Lung (tissue), 12 donors: ENCODE results near the gene PPARA. TPM values are rescaled to one million over a fixed set of nuclear protein-coding genes. Genes with fewer than 3 reads are reported as not detected.

Experiments
- ATAC-seq: fragments of 200-7000 bp; cut with Tn5 transposase; one replicate; pipeline ENCODE4 v1.9.1; 2020; ENCODE audit warnings: moderate number of reproducible peaks; ENCODE audit not compliant: insufficient read depth, low FRiP score
- DNase-seq, 3 donors: peaks; one replicate each; pipeline ENCODE4 v3.0.0-alpha.2; 2013 to 2017
- H3K27ac ChIP-seq, 2 donors: one replicate each; pipeline ENCODE4 v1.5.1; 2013; ENCODE audit warnings: mild to moderate bottlenecking in 2 of 2, moderate library complexity in 2 of 2, control low read depth in 1 of 2, inconsistent platforms in 1 of 2, low read depth in 1 of 2, low read length in 1 of 2
- H3K27me3 ChIP-seq, 3 donors: one replicate each; pipeline ENCODE4 v1.5.1; 2013; ENCODE audit warnings: low read length in 2 of 3; ENCODE audit not compliant: control insufficient read depth in 3 of 3, insufficient read depth in 3 of 3
- H3K36me3 ChIP-seq, 4 donors: one replicate each; pipeline ENCODE4 v1.5.1; 2013; ENCODE audit warnings: low read length in 4 of 4, mild to moderate bottlenecking in 1 of 4, moderate library complexity in 1 of 4; ENCODE audit not compliant: control insufficient read depth in 4 of 4, insufficient read depth in 4 of 4
- H3K4me1 ChIP-seq, 5 donors: one replicate each; pipeline ENCODE4 v1.5.1; 2013; ENCODE audit warnings: low read length in 5 of 5, mild to moderate bottlenecking in 2 of 5, moderate library complexity in 1 of 5; ENCODE audit not compliant: control insufficient read depth in 5 of 5, insufficient read depth in 5 of 5
- H3K4me3 ChIP-seq: one replicate; pipeline ENCODE4 v1.5.1; 2013; ENCODE audit warnings: mild to moderate bottlenecking, control low read depth, moderate library complexity
- H3K9ac ChIP-seq, 2 donors: one replicate each; pipeline ENCODE4 v1.5.1; 2013; ENCODE audit warnings: low read length in 2 of 2, control low read depth in 1 of 2; ENCODE audit not compliant: insufficient read depth in 1 of 2
- H3K9me3 ChIP-seq, 4 donors: one replicate each; pipeline ENCODE4 v1.5.1; 2013; ENCODE audit warnings: low read length in 3 of 4, mild to moderate bottlenecking in 1 of 4, moderate library complexity in 1 of 4; ENCODE audit not compliant: control insufficient read depth in 4 of 4, insufficient read depth in 3 of 4
- WGBS, 2 donors: extraction: QIAGEN DNeasy Blood & Tissue Kit; methylation state at CpG; one replicate each; pipeline ENCODE4 v1.1.7; 2013; 5-methylcytosine and 5-hydroxymethylcytosine counted together
- polyA plus RNA-seq, 2 donors: library from polyadenylated mRNA; stranded (reverse); fragments of 200-250 nt; gene quantifications; one replicate each; pipeline ENCODE4 v1.2.1, GENCODE V29; 2013
- total RNA-seq, 2 donors: library from RNA; depleted of rRNA in 1 of 2; stranded (reverse); fragments of >200 nt in 1 of 2; gene quantifications; one replicate each; pipeline ENCODE4 v1.2.1, GENCODE V29; 2014 to 2021
- TF ChIP-seq, protein P1 (sequence below): IDR thresholded peaks from 2 replicates; pipeline ENCODE4 v1.5.1; 2012; ENCODE audit warnings: mild to moderate bottlenecking; ENCODE audit errors: control extremely low read depth, extremely low read depth
- donor health status: control.
- donor health status: control.
- donor health status: Bipolar disorder and iron deficiency.
- donor health status: healthy.
- donor health status: DM: yes; HTN: yes; CAD: no.

Gene PPARA
- total and polyA plus RNA-seq, 4 donors = 4.4 to 18.1 (median 11.0) TPM

DNA sequence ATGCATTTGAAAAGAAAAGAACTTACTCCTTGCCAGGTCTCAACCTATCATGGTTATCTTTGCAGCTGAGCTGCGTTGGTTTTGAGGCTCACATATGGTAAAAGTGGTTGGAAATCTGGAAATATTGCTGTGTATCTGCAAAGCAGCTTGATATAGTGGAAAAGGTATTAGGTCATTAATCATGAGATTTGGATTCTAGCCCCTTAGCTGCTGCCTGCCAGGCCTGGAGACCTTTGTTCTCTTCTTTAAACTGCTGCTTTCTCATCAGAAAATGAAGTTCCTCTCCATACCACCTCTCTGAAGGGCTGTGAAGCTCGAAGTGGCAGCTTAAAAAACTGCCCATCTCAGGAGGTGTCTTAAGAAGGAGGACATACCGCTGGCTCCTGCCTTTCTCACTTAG is 5.7 kb downstream of the PPARA start:
- Histone ChIP-seq H3K9me3 (no peaks in the 10 kb centered on the region), H3K36me3 (peaks cover 0 to 15% (median 3%) of the 10 kb centered on the region in 4 donors), H3K4me1 (peaks cover 3 to 19% (median 7%) of the 10 kb centered on the region in 5 donors), H3K9ac (no peak overlapping the region), H3K4me3 (no peak overlapping the region), H3K27ac (no peak overlapping the region), H3K27me3 (no peaks in the 10 kb centered on the region)
- DNase-seq (no peak), ATAC-seq (no peak)
- TF ChIP-seq, protein P1, sequence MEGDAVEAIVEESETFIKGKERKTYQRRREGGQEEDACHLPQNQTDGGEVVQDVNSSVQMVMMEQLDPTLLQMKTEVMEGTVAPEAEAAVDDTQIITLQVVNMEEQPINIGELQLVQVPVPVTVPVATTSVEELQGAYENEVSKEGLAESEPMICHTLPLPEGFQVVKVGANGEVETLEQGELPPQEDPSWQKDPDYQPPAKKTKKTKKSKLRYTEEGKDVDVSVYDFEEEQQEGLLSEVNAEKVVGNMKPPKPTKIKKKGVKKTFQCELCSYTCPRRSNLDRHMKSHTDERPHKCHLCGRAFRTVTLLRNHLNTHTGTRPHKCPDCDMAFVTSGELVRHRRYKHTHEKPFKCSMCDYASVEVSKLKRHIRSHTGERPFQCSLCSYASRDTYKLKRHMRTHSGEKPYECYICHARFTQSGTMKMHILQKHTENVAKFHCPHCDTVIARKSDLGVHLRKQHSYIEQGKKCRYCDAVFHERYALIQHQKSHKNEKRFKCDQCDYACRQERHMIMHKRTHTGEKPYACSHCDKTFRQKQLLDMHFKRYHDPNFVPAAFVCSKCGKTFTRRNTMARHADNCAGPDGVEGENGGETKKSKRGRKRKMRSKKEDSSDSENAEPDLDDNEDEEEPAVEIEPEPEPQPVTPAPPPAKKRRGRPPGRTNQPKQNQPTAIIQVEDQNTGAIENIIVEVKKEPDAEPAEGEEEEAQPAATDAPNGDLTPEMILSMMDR = no peak
- WGBS, 2 donors = 91% methylated on average over 3 of the region's 3 CpGs

DNA sequence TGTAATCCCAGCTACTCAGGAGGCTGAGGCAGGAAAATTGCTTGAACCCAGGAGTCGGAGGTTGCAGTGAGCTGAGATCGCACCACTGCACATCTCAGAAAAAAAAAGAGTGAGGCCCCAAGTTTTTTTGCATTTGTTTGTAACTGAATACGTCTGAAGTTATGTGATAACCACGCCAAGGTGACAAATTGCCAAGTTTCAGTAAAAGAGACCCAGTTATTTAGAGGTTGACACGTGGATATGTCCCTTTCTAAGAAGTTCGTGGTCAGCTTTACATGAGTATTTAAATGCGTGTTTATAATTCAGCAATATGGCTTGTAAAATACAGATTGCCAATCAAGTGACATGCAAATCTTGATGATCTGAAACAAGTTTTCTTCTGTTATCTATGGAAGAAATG is 8.0 kb downstream of the PPARA start:
- H3K27ac ChIP-seq = no peak overlapping the region
- WGBS, 2 donors = 89 to 91% methylated on average over 7 of the region's 7 CpGs
- TF ChIP-seq, protein P1 = no peak
- no peak for DNase-seq
- peaks cover 0 to 4% (median 0%) of the 10 kb centered on the region in 5 donors for H3K4me1 ChIP-seq
- H3K27me3 ChIP-seq = no peaks in the 10 kb centered on the region
- peaks cover 0 to 9% (median 4%) of the 10 kb centered on the region in 4 donors for H3K36me3 ChIP-seq
- H3K4me3 ChIP-seq = no peak overlapping the region
- H3K9ac ChIP-seq = no peak overlapping the region
- no peaks in the 10 kb centered on the region for H3K9me3 ChIP-seq
- no peak for ATAC-seq

DNA sequence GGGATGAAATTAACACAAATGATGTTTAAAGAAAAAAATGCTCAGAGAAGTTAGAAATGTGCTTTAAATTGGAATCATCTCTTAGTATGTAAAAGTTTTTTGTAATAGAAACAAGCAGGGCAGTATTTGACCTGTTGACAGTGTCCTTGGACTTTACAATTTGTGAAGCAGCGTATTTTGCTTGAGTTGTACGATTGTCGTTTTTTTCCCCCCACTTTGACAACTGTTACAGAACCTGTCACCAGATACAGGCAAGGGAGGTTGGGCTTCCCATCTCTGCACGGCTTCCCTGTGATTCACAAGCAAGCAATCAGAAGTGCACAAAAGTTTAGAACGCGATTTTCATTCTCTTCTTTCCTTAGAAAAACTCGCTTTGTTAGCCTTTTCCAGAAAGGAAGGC is 8.9 kb downstream of the PPARA start:
- no peak for DNase-seq
- H3K27me3 ChIP-seq = no peaks in the 10 kb centered on the region
- H3K9me3 ChIP-seq = no peaks in the 10 kb centered on the region
- H3K4me3 ChIP-seq = no peak overlapping the region
- H3K9ac ChIP-seq = no peak overlapping the region
- no peak for ATAC-seq
- peaks cover 0 to 4% (median 0%) of the 10 kb centered on the region in 5 donors for H3K4me1 ChIP-seq
- H3K27ac ChIP-seq = no peak overlapping the region
- TF ChIP-seq, protein P1 = no peak
- 87 to 95% methylated on average over 7 of the region's 7 CpGs for WGBS, 2 donors
- H3K36me3 ChIP-seq = peaks cover 0 to 9% (median 4%) of the 10 kb centered on the region in 4 donors

DNA sequence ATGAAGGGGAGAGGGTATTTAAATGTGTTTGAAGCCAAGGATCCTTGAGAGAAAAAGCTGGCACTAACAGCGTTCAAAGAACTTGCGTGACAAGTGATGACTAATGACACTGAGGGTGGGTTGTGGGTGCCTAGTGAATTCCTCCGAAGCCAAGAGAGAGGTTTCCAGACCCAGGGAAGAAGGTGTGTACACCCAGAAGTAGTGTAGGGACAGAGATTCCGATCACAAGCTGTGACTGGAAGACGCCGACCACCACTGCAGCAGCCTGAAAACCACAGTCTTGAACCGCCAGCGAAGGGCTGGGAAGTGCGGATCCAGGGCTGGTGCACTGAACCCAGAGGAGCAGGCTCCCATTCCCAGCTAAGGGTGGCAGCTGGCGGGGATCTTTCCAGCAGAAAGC is 9.5 kb downstream of the PPARA start:
- WGBS, 2 donors = 81 to 91% methylated on average over 10 of the region's 10 CpGs
- H3K9me3 ChIP-seq = no peaks in the 10 kb centered on the region
- no peak overlapping the region for H3K4me3 ChIP-seq
- H3K4me1 ChIP-seq = peaks cover 0 to 2% (median 0%) of the 10 kb centered on the region in 5 donors
- DNase-seq (no peak), ATAC-seq (no peak)
- H3K27ac ChIP-seq = no peak overlapping the region
- H3K27me3 ChIP-seq = no peaks in the 10 kb centered on the region
- peaks cover 0 to 9% (median 3%) of the 10 kb centered on the region in 4 donors for H3K36me3 ChIP-seq
- no peak overlapping the region for H3K9ac ChIP-seq
- TF ChIP-seq, protein P1 = no peak
